GM12873 (cell line): Measurements from ENCODE around the gene EGFR.

Source experiments
- TF ChIP-seq, protein P1 (sequence below): IDR thresholded peaks from 2 replicates; pipeline ENCODE4 v1.5.1; 2012; ENCODE audit warnings: low read depth, mild to moderate bottlenecking, moderate library complexity, low read length, control low read depth; ENCODE audit not compliant: insufficient read depth; ENCODE audit errors: missing control alignments

EGFR gene

DNA sequence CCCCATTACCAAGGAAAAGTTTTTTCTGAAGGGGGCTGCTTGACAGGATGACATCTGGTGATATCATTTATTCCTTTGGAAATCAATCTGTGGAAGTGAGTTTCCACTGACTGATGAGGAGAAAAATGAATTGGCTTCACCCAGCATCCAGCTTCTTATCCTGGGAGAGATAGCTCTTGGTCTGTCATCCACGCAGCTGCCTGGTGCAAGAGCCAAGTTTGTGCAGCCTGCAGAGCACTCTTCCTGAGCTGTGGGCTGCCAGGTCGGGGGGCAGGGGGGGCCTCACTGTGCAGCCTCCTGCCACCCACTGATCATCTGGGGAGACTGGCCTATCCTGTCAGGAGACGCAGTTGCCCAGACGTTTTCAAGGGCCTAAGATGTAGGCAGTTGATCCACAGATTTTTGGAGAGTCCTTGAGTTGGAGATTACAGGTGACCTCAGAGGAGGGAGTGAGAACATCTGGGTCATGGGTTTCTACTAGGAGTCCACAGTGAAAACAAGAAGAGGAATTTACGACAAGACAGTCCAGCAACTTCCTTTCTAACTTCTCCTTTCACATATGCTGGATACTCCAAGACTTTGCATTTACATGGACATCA is 75.4 kb downstream of the EGFR start:
- TF ChIP-seq, protein P1, sequence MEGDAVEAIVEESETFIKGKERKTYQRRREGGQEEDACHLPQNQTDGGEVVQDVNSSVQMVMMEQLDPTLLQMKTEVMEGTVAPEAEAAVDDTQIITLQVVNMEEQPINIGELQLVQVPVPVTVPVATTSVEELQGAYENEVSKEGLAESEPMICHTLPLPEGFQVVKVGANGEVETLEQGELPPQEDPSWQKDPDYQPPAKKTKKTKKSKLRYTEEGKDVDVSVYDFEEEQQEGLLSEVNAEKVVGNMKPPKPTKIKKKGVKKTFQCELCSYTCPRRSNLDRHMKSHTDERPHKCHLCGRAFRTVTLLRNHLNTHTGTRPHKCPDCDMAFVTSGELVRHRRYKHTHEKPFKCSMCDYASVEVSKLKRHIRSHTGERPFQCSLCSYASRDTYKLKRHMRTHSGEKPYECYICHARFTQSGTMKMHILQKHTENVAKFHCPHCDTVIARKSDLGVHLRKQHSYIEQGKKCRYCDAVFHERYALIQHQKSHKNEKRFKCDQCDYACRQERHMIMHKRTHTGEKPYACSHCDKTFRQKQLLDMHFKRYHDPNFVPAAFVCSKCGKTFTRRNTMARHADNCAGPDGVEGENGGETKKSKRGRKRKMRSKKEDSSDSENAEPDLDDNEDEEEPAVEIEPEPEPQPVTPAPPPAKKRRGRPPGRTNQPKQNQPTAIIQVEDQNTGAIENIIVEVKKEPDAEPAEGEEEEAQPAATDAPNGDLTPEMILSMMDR: no peak

DNA sequence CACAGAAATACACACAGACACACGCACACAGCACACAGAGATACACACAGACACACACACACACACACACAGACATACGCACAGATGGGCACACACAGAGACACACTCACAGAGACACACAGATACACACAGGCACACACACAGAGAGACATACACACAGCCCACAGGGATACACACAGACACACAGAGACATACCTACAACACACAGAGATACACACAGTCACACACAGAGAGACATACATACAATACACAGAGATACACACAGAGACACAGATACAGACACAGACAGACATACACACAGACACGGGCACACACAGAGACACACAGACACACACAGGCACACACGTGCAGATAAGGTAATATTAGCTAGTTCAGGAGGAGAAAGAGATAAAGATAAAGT is 76.9 kb downstream of the EGFR start:
- TF ChIP-seq, protein P1: no peak

DNA sequence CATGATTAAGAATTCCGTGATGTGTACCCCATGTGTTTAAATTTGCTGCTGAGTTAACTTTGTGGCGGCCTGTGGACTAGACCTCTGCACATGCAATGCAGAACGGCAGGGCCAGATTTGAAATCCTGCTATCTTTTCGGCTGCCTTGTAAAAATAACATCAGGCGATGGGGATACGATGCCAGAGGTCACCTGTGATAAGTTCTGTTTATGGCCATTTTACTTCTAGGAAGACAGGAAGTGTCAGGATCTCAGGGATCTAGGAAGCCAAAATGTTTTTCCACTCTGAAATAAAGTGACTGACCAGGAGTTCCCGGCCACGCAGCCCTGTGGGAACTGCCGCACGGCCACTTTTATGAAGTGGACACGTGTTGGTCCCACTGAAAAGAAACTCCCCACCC is 77.5 kb downstream of the EGFR start:
- TF ChIP-seq, protein P1: no peak

DNA sequence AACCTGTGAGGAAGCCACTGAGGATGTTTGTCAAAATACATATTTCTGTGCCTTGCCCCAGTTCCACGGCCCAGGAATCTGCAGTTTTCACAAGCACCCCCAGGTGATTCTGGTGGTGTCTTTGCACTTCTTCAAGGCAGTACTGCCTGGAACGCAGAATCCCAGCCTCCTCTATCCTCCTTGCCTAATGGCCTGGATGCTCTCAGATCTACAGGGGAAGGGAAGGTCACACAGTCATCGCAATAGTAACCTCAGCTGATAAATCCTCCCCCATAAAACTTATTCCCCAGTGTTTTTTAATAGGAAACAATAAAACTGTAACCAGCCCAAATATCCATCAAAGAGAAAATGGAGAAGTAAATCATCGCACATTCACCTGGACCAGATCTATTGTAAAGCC is 78.3 kb downstream of the EGFR start:
- TF ChIP-seq, protein P1: no peak

DNA sequence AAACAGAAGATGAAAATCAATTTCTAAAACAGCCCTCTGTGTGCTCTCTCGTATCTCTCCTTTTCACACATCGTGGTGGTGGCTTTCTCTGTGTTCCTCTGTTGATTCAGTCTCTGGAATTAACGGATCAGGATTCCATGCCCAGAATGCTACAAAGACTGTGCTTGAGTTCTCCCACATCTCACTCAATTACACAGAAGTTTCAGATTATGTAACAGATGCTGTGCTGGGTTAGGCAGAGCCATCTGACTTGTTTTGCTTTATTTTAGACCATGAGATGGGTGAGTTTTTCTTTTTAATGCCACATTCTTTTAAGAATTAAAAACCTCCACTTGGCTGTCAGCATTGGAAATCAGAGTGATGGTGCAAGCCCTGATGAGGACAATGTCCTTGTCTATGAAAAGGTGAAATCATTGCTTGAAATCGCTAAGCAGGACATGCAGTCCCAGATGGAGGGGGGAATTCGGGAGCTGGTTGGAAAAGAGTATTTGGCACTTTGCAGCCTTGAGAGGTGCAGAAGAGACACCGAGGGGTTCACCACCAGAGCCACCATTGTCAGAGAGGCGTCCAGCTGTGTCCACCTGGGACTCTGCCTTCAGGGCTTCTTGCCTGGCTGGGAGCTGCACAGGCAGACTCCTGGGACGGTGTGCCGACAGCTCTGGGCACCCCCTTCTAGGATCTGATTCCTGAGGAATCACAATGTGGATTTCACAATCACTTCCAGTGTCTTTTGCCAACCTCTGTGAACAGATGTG is 80.4 kb downstream of the EGFR start:
- TF ChIP-seq, protein P1: no peak

DNA sequence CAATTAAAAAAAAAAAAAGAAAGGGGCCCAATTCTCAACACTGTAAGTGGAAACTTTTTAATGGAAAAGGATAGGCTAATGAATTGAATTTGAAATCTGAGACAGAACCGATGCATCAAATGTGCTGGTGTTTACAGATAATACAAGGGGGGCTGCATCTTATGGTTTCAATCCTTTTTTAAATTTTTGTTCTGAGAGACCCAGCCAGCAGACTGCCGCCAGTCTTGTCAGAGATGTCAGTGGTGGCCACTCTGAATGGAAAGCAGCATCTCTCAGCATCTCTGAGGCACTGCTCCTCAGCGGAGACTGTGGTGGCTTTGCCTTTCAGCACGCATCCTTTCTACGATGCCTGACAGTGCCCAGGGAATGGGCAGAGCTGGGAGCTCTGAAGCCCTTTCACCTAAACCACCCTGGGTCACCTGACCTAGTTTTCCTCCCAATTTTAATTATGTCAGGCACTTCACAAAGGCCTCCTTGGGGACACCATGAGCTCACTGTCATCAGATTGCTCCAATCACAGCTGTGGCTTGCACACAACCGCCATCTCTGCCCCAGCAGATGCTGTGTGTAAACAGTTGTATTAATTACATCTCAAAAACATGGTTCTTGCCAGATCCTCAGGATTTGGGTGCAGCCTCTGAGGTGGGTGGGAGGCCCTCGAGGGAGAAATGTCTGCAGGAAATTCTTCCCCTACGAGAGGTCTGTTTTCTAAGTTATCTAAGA is 81.2 kb downstream of the EGFR start:
- TF ChIP-seq, protein P1: no peak

DNA sequence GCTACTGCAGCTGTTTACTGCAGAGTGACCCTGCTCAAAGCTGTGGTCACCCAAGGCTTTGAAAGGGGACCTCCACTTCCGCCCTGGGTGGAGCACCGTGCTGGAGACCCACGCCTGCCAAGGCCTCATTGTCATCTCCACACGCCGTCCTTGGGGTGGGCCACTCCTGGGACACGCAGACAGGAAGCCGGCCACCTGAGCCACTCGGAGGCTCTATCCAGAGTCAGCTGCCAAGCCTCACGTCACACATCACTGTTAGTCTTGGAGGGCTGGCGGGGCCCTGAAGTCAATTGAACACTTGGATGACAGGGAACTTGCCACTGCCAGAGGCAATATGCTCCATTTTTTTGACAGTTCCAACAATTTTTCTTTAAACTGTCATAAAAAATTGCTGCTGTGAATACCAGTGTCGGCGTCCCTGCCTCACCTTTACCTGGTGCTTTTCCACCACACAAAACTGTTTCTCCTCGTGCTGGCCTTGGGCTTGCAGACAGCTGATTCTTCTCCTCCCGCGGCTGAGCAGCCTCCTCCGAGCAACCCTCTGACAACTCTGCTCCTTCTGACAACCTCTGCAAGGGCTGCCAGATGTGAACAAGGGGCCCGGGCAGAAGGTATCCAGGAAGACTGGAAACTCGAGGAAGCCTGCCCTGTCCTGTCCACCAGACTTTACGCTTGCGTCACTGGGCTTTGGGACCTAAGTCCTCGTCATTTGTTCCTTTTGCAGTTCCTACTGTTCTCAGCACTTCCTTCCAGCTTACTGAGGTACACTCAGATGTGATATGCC is 81.9 kb downstream of the EGFR start:
- TF ChIP-seq, protein P1: no peak
